GM23338 (cell line): ENCODE measurements around the gene RNF103.

Source experiments
- CREB1 ChIP-seq: fragments of 250-450 bp; sonication (Bioruptor Pico); IDR thresholded peaks from 2 replicates; pipeline ENCODE4 v1.5.0; 2020; ENCODE audit warnings: low read depth, mild to moderate bottlenecking, moderate library complexity
- CTCF ChIP-seq, 2 experiments: fragments of 200-600 bp in 1 of 2; sonication (generic) in 1 of 2; conservative IDR thresholded peaks; 2 replicates each; pipeline versions ENCODE4 v1.5.1 to v1.6.1; 2016 to 2017; ENCODE audit warnings: antibody characterized with exemption in 2 of 2, low read depth in 2 of 2, mild to moderate bottlenecking in 2 of 2, moderate library complexity in 1 of 2
- EZH2 ChIP-seq: fragments of 200-600 bp; sonication (generic); IDR thresholded peaks from one replicate; pipeline ENCODE4 v1.8.0; 2017; ENCODE audit warnings: antibody characterized with exemption, mild to moderate bottlenecking, low read depth; ENCODE audit not compliant: unreplicated experiment
- EZH2phosphoT487 ChIP-seq: fragments of 200-600 bp; sonication (generic); IDR thresholded peaks from one replicate; pipeline ENCODE4 v1.8.1; 2018; ENCODE audit warnings: antibody characterized with exemption; ENCODE audit not compliant: unreplicated experiment
- JUNB ChIP-seq: IDR thresholded peaks from one replicate; pipeline ENCODE4 v1.6.1; 2016; ENCODE audit warnings: antibody characterized with exemption; ENCODE audit not compliant: unreplicated experiment
- POLR2AphosphoS5 ChIP-seq: IDR thresholded peaks from 2 replicates; pipeline ENCODE4 v1.6.1; 2016; ENCODE audit warnings: antibody characterized with exemption, low read depth
- STAT1 ChIP-seq: IDR thresholded peaks from one replicate; pipeline ENCODE4 v1.6.1; 2016; ENCODE audit warnings: antibody characterized with exemption; ENCODE audit not compliant: unreplicated experiment
- ZNF114 ChIP-seq: fragments of 250-450 bp; sonication (Bioruptor Pico); IDR thresholded peaks from 2 replicates; pipeline ENCODE4 v1.5.0; 2020; ENCODE audit warnings: mild to moderate bottlenecking, moderate library complexity
- ZNF331 ChIP-seq: fragments of 250-450 bp; sonication (Bioruptor Pico); IDR thresholded peaks from 2 replicates; pipeline ENCODE4 v1.5.0; 2020; ENCODE audit warnings: low read depth, mild to moderate bottlenecking, moderate library complexity
- ZNF462 ChIP-seq: fragments of 250-450 bp; sonication (Bioruptor Pico); IDR thresholded peaks from 2 replicates; pipeline ENCODE4 v1.5.0; 2020; ENCODE audit warnings: mild to moderate bottlenecking, moderate library complexity
- TF ChIP-seq, protein P1 (sequence below): IDR thresholded peaks from one replicate; pipeline ENCODE4 v1.6.1; 2018; ENCODE audit warnings: antibody characterized with exemption; ENCODE audit not compliant: unreplicated experiment

GRCh38 chr2:86625096-86625495, 1.4 kb upstream of the RNF103 start:
- TF ChIP-seq CTCF (conservative IDR thresholded peaks at IDR 0.05; ENCODE audit: low read depth in 2 of 2) (no peak), EZH2 (no peak), POLR2AphosphoS5 (no peak), EZH2phosphoT487 (no peak), STAT1 (no peak), ZNF331 (CRISPR knock-in tag) (no peak), ZNF462 (no peak), CREB1 (CRISPR knock-in tag) (no peak), JUNB (no peak), ZNF114 (CRISPR knock-in tag) (no peak)
- TF ChIP-seq, protein P1, sequence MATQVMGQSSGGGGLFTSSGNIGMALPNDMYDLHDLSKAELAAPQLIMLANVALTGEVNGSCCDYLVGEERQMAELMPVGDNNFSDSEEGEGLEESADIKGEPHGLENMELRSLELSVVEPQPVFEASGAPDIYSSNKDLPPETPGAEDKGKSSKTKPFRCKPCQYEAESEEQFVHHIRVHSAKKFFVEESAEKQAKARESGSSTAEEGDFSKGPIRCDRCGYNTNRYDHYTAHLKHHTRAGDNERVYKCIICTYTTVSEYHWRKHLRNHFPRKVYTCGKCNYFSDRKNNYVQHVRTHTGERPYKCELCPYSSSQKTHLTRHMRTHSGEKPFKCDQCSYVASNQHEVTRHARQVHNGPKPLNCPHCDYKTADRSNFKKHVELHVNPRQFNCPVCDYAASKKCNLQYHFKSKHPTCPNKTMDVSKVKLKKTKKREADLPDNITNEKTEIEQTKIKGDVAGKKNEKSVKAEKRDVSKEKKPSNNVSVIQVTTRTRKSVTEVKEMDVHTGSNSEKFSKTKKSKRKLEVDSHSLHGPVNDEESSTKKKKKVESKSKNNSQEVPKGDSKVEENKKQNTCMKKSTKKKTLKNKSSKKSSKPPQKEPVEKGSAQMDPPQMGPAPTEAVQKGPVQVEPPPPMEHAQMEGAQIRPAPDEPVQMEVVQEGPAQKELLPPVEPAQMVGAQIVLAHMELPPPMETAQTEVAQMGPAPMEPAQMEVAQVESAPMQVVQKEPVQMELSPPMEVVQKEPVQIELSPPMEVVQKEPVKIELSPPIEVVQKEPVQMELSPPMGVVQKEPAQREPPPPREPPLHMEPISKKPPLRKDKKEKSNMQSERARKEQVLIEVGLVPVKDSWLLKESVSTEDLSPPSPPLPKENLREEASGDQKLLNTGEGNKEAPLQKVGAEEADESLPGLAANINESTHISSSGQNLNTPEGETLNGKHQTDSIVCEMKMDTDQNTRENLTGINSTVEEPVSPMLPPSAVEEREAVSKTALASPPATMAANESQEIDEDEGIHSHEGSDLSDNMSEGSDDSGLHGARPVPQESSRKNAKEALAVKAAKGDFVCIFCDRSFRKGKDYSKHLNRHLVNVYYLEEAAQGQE: no peak
